Adrenal gland (tissue), 5 donors: ENCODE measurements around the gene NFATC1.

ENCODE experiments used
- CTCF ChIP-seq, 6 experiments: fragments of 450-650 bp in 4 of 6; fragments of 200-600 bp in 2 of 6; sonication (generic) in 1 of 6; IDR thresholded peaks; 1 replicate in 5 of 6; 2 replicates in 1 of 6; pipeline versions ENCODE4 v1.5.1 to v1.8.0; 2016 to 2021; ENCODE audit warnings: antibody characterized with exemption in 6 of 6, mild to moderate bottlenecking in 2 of 6, moderate library complexity in 1 of 6
- POLR2A ChIP-seq, 2 donors: fragments of 450-650 bp; IDR thresholded peaks; one replicate each; pipeline ENCODE4 v1.6.1; 2017; ENCODE audit warnings: antibody characterized with exemption in 2 of 2, mild to moderate bottlenecking in 2 of 2, moderate library complexity in 1 of 2
- donor health status: DM: no; HTN: no; CAD: no.

GRCh38 chr18:79411614-79412526, 16.1 kb downstream of the NFATC1 start:
- TF ChIP-seq CTCF (IDR thresholded peaks at IDR 0.05) (no peak), POLR2A (IDR thresholded peaks at IDR 0.05) (no peak)
